T-helper 1 cell (primary cell): ENCODE measurements around the gene TEX2.

Source experiments
- DNase-seq, 5 donors: peaks; one replicate each; pipeline ENCODE4 v3.0.0-alpha.2; 2012 to 2020

The TEX2 gene

GRCh38 chr17:64134216-64134970, 128.7 kb downstream of the TEX2 start:
- no peak for DNase-seq

DNA sequence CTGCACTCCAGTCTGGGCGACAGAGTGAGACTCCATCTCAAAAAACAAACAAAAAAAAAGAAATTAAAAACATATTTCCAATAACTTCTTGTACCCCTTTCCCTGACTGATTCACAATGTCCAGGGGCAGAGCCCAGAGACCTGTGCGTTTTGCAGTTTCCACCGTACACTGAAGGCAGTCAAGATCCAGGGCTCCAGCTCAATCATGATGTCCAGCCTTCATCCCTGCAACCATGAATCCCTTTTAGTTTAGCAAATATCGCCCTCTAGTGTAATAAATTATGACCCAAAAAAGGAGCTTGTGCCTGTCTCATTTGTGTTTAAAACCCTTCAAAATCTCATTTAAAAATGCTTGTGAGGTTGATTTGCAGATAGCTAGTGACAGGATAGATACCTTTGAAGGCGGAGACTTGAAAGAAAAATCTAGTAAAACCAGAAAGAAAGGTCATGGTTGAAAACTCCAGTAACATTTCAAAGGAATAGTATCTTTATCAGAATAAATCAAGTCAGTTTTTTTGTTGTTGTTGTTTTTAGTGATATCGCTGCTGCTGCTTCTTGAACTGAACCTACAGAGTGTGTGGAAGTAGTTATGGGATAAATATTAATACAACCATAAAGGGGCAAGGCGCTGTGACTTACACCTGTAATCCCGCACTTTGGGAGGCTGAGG, 129.4 kb downstream of the TEX2 start:
- peak in 1 of 5 donors; percentile 74 for DNase-seq

DNA sequence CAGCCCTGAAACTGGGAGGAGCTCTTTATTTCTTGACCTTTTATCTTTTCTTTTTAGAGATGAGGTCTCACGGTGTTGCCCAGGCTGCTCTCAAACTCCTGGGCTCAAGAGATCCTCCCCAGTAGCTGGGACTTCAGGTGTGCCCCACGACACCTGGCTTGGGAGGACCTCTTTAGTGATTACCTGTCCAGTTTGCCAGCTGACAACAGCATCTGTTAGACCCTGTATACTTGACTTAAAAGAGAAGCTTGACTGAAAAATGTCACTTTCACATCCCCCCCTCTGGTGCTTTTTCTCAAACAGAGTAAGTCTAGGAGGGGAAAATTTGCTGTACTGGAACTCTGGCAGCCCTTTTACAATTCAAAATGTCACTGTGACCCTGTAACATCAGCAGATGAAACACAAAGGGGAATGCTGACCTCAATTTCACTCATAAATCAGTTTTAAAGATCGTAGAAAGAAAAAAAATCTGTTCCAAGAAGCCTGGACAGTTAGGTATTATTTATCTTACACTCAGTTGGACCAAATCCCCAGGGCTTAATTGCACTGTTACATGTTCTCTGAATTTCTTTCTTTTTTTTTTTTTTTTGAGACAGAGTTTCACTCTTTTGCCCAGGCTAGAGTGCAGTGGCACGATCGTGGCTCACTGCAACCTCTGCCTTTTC, 131.3 kb downstream of the TEX2 start:
- no peak for DNase-seq

- DNase-seq: peak in 2 of 5 donors; percentile 43 to 74
Observed at GRCh38 chr17:64130559-64131001, 132.5 kb downstream of the TEX2 start.

- peak; percentile 85 to 93 (median 90) for DNase-seq
Observed at GRCh38 chr17:64129765-64130558, 133.1 kb downstream of the TEX2 start, which contains the start of gene ERN1. Gene ERN1, minus strand, starts transcription at chr17:64130144. Its CDS starts 115 bp downstream, at chr17:64130029.

- peak in 1 of 5 donors; percentile 17 for DNase-seq
Observed at GRCh38 chr17:64129515-64129764, 133.6 kb downstream of the TEX2 start.

GRCh38 chr17:64128787-64129514, 134.1 kb downstream of the TEX2 start:
- DNase-seq: no peak

GRCh38 chr17:64126918-64127317, 136.1 kb downstream of the TEX2 start:
- no peak for DNase-seq

DNA sequence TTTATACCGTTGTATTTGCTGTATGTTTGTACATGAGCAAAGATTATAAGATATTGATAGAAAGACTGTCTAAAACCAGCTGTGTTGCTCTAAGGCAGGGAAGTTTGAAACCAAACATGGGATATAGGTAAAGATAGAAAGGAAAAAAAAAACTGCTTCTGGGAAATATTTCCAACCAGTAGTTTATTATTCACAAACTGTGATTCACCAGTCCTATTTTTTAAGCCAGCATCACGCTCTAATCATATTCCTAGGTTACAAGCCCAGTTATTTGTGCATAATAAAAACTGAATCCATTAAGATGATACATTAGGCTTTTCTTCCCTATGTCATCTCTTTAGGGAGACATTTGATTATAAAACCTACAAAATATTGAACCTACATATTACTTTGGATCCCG, 137.1 kb downstream of the TEX2 start:
- DNase-seq: no peak

GRCh38 chr17:64124609-64125008, 138.5 kb downstream of the TEX2 start:
- DNase-seq: no peak

DNA sequence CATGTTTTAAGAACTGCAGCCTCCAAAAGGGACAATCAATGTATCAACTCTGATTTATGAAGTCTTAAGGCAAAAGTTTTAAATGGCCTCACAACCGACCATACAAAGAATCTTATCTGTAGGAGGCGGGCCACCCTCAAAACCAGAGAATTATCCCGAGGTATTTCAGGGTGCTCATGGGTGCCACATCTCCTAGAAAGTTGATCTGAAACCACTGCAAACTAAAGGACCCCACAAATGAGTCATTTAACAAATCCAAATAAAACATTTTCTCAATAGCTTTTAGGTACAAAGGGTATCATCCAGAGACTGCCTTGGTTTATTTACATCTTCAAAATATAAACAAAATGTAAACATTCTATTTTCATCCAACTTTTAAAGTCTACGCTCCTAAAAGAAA, 139.9 kb downstream of the TEX2 start:
- no peak for DNase-seq

DNA sequence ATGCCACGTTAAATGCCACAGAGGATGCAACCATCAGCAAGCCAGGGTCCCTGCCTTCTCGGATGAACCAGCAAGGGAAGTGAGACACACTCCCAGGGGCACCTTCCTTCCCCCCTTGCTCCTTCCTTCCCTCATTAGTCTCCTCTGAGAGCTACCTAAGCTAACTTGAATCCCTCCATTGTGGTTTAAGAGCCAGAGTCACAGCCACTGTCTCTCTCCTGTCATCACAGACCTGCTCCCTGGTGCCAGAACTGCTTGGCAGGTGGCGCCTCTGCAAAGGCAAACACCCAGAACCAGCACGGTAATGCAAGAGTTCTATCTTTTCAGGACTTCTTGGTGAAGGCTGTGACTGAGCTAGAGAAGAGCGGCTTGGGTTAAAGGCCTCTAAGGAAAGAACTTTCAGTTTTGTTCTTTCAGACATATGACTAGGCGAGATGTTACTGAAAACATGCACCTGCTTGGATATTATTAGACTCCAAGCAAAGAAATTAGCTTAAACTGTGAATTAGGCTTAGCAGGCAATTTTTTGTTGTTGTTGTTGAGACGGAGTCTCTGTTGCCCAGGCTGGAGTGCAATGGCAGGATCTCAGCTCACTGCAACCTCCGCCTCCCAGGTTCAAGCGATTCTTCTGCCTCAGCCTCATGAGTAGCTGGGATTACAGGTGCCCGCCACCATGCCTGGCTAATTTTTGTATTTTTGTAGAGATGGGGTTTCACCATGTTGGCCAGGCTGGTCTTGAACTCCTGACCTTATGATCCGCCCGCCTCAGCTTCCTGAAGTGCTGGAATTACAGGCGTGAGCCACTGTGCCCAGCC, 141.9 kb downstream of the TEX2 start:
- DNase-seq: peak in 2 of 5 donors; percentile 8 to 71

- no peak for DNase-seq
Observed at GRCh38 chr17:64120159-64120810, 142.8 kb downstream of the TEX2 start.

DNA sequence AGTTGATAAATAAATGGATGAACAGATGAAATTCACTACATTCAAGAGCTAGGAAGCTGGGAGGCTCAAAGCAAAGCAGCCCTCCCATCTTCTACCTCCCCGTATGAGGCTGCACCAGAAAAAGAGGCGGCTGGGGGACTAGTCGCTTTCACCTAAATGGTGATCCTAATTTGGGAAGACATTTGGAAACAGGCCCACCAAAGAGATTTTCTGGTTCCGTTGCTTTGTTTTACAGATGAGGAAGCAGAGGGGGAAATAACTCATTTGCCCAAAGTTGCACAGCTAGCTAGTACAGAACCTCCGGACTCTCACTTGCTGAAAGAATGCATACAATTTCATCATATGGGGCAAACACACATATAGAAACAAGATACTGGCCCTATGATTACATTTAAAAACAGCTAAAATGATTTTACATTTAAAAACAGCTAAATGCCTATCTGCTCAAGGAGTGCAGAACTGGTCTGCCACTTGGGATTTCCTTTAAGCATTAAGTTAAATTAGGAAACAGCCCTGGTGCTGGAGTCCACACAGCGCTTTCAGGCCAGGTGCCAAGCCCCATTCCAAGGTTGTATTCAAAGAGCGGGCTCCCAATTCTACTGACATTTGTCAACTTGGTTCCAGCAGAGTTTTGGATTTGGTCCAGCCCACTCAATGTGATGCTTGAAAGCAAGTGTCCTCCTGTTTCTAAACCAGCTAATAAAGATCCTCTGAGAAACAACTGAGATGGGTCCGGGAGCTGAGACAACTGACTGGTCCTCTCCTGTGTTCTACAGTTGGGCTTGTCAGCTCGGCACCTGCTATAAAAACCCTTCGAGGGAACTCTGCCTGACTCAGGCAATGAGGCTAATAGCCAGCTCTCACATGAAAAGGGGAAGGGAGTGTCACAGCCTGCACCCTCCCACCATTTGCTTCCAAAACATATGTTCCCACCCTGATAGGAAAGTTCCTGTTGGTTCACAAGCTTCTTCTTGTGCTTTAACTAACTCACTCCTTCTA, 144.8 kb downstream of the TEX2 start:
- DNase-seq: no peak

GRCh38 chr17:64115822-64116534, 147.1 kb downstream of the TEX2 start:
- DNase-seq: peak in 1 of 5 donors; percentile 54

- DNase-seq: no peak
Observed at GRCh38 chr17:64115043-64115698, 147.9 kb downstream of the TEX2 start.

GRCh38 chr17:64113006-64113405, 150.1 kb downstream of the TEX2 start:
- no peak for DNase-seq

DNA sequence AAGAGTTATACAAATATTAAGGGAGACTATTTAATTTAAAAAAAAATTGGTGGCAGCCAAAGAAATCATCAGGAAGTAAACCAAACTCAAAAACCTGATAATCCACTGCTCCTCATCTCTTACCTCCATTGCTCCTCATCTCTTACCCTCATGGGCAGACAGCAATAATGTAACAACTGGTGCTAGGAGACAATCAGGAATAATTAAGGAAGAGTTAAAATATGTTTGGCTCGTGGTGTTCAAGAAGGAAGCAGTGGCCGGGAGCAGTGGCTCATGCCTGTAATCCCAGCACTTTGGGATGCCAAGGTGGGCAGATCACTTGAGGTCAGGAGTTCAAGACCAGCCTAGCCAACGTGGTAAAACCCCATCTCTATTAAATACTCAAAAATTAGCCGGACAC, 151.2 kb downstream of the TEX2 start:
- no peak for DNase-seq
